SK-N-SH treated with all-trans-retinoic acid at 6 μM for 48 hours (cell line): ENCODE data around the gene PCDH9.

Source experiments
- BACH2 ChIP-seq: fragments of 250-450 bp; sonication (Bioruptor Pico); IDR thresholded peaks from 2 replicates; pipeline ENCODE4 v1.9.0; 2021; ENCODE audit warnings: mild to moderate bottlenecking, borderline replicate concordance
- ESRRG ChIP-seq: fragments of 250-450 bp; sonication (Bioruptor Pico); IDR thresholded peaks from 2 replicates; pipeline ENCODE4 v1.6.1; 2021; ENCODE audit warnings: mild to moderate bottlenecking
- OSR1 ChIP-seq: fragments of 250-450 bp; sonication (Bioruptor Pico); IDR thresholded peaks from 2 replicates; pipeline ENCODE4 v1.8.0; 2022; ENCODE audit warnings: moderate library complexity, mild to moderate bottlenecking, inconsistent platforms
- RARB ChIP-seq: fragments of 250-450 bp; sonication (Bioruptor Pico); IDR thresholded peaks from 2 replicates; pipeline ENCODE4 v1.8.0; 2021; ENCODE audit warnings: mild to moderate bottlenecking, moderate library complexity
- ZC3H10 ChIP-seq: fragments of 250-450 bp; sonication (Bioruptor Pico); IDR thresholded peaks from 2 replicates; pipeline ENCODE4 v1.5.1; 2021; ENCODE audit warnings: mild to moderate bottlenecking, moderate library complexity
- ZFP3 ChIP-seq: fragments of 250-450 bp; sonication (Bioruptor Pico); IDR thresholded peaks from 2 replicates; pipeline ENCODE4 v1.5.0; 2020; ENCODE audit warnings: mild to moderate bottlenecking, moderate library complexity
- TF ChIP-seq, protein P1 (sequence below): fragments of 250-450 bp; sonication (Bioruptor Pico); IDR thresholded peaks from 2 replicates; pipeline ENCODE4 v1.8.0; 2020; ENCODE audit warnings: mild to moderate bottlenecking, moderate library complexity, borderline replicate concordance
- TF ChIP-seq, protein P2 (sequence below): fragments of 250-450 bp; sonication (Bioruptor Pico); IDR thresholded peaks from 2 replicates; pipeline ENCODE4 v1.5.1; 2020; ENCODE audit warnings: low read depth, mild to moderate bottlenecking, moderate library complexity

DNA sequence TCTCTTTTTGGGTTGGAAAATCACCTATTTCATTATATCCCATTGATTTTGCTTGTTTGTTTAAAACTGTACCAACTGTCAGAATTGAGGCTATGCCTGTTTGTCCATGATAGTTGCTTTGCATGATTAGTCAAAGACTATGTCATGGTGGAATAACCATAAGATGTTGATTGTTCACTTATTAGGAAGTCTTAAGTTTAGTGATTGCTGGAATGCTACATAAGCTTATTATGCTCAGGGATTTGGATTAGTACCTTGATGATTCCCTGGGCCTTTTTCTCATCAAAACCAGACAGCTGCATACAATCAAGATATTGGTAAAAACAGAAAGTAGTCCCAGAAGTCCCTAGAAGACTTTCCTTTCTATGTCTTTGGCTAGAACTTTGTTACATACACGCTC, 954.7 kb downstream of the PCDH9 start:
- TF ChIP-seq BACH2 (CRISPR knock-in tag) (no peak), ZFP3 (CRISPR knock-in tag) (no peak), RARB (no peak), ESRRG (no peak), OSR1 (CRISPR knock-in tag) (no peak), ZC3H10 (CRISPR knock-in tag) (no peak)
- TF ChIP-seq, protein P1, sequence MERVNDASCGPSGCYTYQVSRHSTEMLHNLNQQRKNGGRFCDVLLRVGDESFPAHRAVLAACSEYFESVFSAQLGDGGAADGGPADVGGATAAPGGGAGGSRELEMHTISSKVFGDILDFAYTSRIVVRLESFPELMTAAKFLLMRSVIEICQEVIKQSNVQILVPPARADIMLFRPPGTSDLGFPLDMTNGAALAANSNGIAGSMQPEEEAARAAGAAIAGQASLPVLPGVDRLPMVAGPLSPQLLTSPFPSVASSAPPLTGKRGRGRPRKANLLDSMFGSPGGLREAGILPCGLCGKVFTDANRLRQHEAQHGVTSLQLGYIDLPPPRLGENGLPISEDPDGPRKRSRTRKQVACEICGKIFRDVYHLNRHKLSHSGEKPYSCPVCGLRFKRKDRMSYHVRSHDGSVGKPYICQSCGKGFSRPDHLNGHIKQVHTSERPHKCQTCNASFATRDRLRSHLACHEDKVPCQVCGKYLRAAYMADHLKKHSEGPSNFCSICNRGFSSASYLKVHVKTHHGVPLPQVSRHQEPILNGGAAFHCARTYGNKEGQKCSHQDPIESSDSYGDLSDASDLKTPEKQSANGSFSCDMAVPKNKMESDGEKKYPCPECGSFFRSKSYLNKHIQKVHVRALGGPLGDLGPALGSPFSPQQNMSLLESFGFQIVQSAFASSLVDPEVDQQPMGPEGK (CRISPR knock-in tag): no peak
- TF ChIP-seq, protein P2, sequence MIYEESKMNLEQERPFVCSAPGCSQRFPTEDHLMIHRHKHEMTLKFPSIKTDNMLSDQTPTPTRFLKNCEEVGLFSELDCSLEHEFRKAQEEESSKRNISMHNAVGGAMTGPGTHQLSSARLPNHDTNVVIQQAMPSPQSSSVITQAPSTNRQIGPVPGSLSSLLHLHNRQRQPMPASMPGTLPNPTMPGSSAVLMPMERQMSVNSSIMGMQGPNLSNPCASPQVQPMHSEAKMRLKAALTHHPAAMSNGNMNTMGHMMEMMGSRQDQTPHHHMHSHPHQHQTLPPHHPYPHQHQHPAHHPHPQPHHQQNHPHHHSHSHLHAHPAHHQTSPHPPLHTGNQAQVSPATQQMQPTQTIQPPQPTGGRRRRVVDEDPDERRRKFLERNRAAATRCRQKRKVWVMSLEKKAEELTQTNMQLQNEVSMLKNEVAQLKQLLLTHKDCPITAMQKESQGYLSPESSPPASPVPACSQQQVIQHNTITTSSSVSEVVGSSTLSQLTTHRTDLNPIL: no peak
